HFF-Myc (cell line): ENCODE measurements around the gene RGL1.

Experiments used
- DNase-seq: peaks from one replicate; pipeline ENCODE4 v3.0.0-alpha.2; 2011; ENCODE audit warnings: low read depth; ENCODE audit errors: extremely low read depth
- H3K4me3 ChIP-seq: replicated peaks from 2 replicates; pipeline ENCODE4 v1.5.1; 2011; ENCODE audit warnings: low read depth, mild to moderate bottlenecking, control low read depth, low read length
- CTCF ChIP-seq: IDR thresholded peaks from 2 replicates; pipeline ENCODE4 v1.5.1; 2012; ENCODE audit warnings: mild to moderate bottlenecking, low read depth, low read length, control low read depth; ENCODE audit errors: missing control alignments

Gene RGL1

GRCh38 chr1:183903101-183903500, 98.2 kb downstream of the RGL1 start:
- no peak overlapping the region for H3K4me3 ChIP-seq
- no peak for TF ChIP-seq CTCF
- DNase-seq, result no peak

GRCh38 chr1:183905508-183906113, 100.7 kb downstream of the RGL1 start:
- TF ChIP-seq CTCF, result no peak
- no peak overlapping the region for H3K4me3 ChIP-seq
- DNase-seq, result no peak

- DNase-seq, result no peak
- H3K4me3 ChIP-seq, result no peak overlapping the region
- no peak for TF ChIP-seq CTCF
Observed at GRCh38 chr1:183907070-183907469, 102.2 kb downstream of the RGL1 start.

GRCh38 chr1:183908079-183908478, 103.2 kb downstream of the RGL1 start:
- no peak for DNase-seq
- H3K4me3 ChIP-seq, result no peak overlapping the region
- no peak for TF ChIP-seq CTCF

- H3K4me3 ChIP-seq, result no peak overlapping the region
- no peak for TF ChIP-seq CTCF
- no peak for DNase-seq
Observed at GRCh38 chr1:183909672-183910071, 104.8 kb downstream of the RGL1 start.

GRCh38 chr1:183910845-183911244, 105.9 kb downstream of the RGL1 start:
- DNase-seq, result no peak
- H3K4me3 ChIP-seq, result no peak overlapping the region
- no peak for TF ChIP-seq CTCF

- DNase-seq, result no peak
- no peak for TF ChIP-seq CTCF
- no peak overlapping the region for H3K4me3 ChIP-seq
Observed at GRCh38 chr1:183911285-183911684, 106.4 kb downstream of the RGL1 start.
